Body of pancreas (tissue), 4 donors: ENCODE data around the gene USH2A.

Experiments
- CTCF ChIP-seq, 7 experiments: fragments of 450-650 bp in 4 of 7; fragments of 200-600 bp in 3 of 7; sonication (generic) in 3 of 7; IDR thresholded peaks; one replicate each; pipeline ENCODE4 v1.5.1; 2016 to 2019; ENCODE audit warnings: antibody characterized with exemption in 7 of 7
- POLR2A ChIP-seq, 3 donors: fragments of 450-650 bp; IDR thresholded peaks; one replicate each; pipeline ENCODE4 v1.6.1; 2016; ENCODE audit warnings: antibody characterized with exemption in 3 of 3, mild to moderate bottlenecking in 2 of 3

GRCh38 chr1:215719552-215719951 lies 703.7 kb downstream of the USH2A start:
- no peak for TF ChIP-seq CTCF (IDR thresholded peaks at IDR 0.05)
- TF ChIP-seq POLR2A (IDR thresholded peaks at IDR 0.05): no peak
